BE2C (cell line): ENCODE measurements around the gene CBLC.

Experiments
- DNase-seq: peaks from one replicate; pipeline ENCODE4 v3.0.0-alpha.2; 2020
- H3K27me3 ChIP-seq: fragments of 250-450 bp; sonication (Bioruptor Pico); 2 replicates; pipeline ENCODE4 v1.5.1; 2020; ENCODE audit warnings: mild to moderate bottlenecking
- H3K36me3 ChIP-seq: fragments of 250-450 bp; sonication (Bioruptor Pico); 2 replicates; pipeline ENCODE4 v1.5.1; 2020; ENCODE audit warnings: mild to moderate bottlenecking
- H3K4me1 ChIP-seq: fragments of 250-450 bp; sonication (Bioruptor Pico); 2 replicates; pipeline ENCODE4 v1.5.1; 2020
- H3K4me3 ChIP-seq: 2 replicates; pipeline ENCODE4 v1.5.1; 2011; ENCODE audit warnings: low read depth, low read length
- H3K9me3 ChIP-seq: fragments of 250-450 bp; sonication (Bioruptor Pico); 2 replicates; pipeline ENCODE4 v1.5.1; 2020
- CTCF ChIP-seq: IDR thresholded peaks from 2 replicates; pipeline ENCODE4 v1.5.1; 2012; ENCODE audit warnings: mild to moderate bottlenecking, low read depth, low read length

The CBLC gene

GRCh38 chr19:44753932-44754749 lies 23.5 kb upstream of the CBLC start:
- Histone ChIP-seq H3K9me3 (no peaks in the 10 kb centered on the region), H3K36me3 (no peaks in the 10 kb centered on the region; the same call in none of the 2 replicates), H3K4me3 (peak overlapping the region; percentile 52), H3K27me3 (no peaks in the 10 kb centered on the region), H3K4me1 (peaks cover 14% of the 10 kb centered on the region)
- DNase-seq = peak; percentile 76
- TF ChIP-seq CTCF = no peak

GRCh38 chr19:44754750-44755080 lies 23.0 kb upstream of the CBLC start:
- Histone ChIP-seq H3K36me3 (no peaks in the 10 kb centered on the region; the same call in none of the 2 replicates), H3K27me3 (no peaks in the 10 kb centered on the region), H3K4me1 (peaks cover 14% of the 10 kb centered on the region), H3K9me3 (no peaks in the 10 kb centered on the region), H3K4me3 (peak overlapping the region; percentile 52)
- no peak for DNase-seq
- no peak for TF ChIP-seq CTCF

- TF ChIP-seq CTCF = no peak
- no peak overlapping the region for H3K4me3 ChIP-seq
- no peaks in the 10 kb centered on the region for H3K27me3 ChIP-seq
- H3K36me3 ChIP-seq = no peaks in the 10 kb centered on the region; the same call in none of the 2 replicates
- no peak for DNase-seq
- H3K4me1 ChIP-seq = peaks cover 14% of the 10 kb centered on the region
- no peaks in the 10 kb centered on the region for H3K9me3 ChIP-seq
These were observed 22.5 kb upstream of the CBLC start for GRCh38 chr19:44755219-44755618.

DNA sequence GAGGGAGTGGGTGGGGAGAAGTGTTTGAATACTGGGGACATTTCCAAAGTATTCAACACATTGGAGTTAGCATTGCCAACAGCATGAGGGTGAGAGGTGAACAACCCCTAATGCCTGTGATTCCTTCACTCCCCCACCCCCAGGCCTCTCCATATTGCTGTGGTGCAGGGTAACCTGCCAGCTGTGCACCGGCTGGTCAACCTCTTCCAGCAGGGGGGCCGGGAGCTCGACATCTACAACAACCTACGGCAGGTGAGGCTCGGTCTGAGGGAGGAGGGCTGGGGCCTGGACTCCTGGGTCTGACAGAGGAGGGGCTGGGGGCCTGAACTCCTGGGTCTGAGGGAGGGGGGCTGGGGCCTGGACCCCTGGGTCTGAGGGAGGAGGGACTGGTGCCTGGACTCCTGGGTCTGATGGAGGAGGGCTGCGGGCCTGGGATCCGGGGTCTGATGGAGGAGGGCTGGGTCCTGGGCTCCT lies 21.6 kb upstream of the CBLC start:
- DNase-seq = no peak
- H3K4me1 ChIP-seq = peaks cover 14% of the 10 kb centered on the region
- no peaks in the 10 kb centered on the region; the same call in none of the 2 replicates for H3K36me3 ChIP-seq
- H3K9me3 ChIP-seq = no peaks in the 10 kb centered on the region
- no peak overlapping the region for H3K4me3 ChIP-seq
- TF ChIP-seq CTCF = no peak
- no peaks in the 10 kb centered on the region for H3K27me3 ChIP-seq

DNA sequence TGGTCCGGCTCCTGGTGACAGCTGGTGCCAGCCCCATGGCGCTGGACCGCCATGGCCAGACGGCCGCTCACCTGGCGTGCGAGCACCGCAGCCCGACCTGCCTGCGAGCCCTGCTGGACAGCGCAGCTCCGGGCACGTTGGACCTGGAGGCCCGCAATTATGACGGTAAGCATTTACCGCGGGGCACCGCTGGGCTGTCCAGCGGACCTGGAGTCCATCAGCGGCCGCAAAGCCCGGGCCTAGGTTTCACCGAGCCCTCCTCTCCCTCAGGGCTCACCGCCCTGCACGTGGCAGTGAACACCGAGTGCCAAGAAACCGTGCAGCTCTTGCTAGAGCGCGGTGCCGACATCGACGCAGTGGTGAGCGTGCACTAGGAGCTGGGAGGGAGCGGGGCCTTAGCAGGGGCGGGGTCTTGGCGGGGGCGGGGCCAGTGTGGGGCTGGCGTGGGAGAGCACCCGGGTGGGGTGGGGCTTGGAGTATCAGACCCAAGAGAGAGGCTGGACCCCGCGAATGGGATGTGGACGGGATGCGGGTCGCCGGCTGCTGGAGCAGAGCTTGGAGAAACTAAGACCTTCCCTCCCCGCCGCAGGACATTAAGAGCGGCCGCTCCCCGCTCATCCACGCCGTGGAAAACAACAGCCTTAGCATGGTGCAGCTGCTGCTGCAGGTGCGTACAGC lies 20.5 kb upstream of the CBLC start:
- peak; percentile 83 for DNase-seq
- H3K36me3 ChIP-seq = no peaks in the 10 kb centered on the region; the same call in none of the 2 replicates
- peaks cover 14% of the 10 kb centered on the region for H3K4me1 ChIP-seq
- no peaks in the 10 kb centered on the region for H3K9me3 ChIP-seq
- TF ChIP-seq CTCF = no peak
- H3K4me3 ChIP-seq = peak overlapping the region; percentile 71
- no peaks in the 10 kb centered on the region for H3K27me3 ChIP-seq
